Ishikawa (cell line): ENCODE measurements around the gene PIRT.

Source experiments
- CEBPB ChIP-seq: IDR thresholded peaks from 2 replicates; pipeline ENCODE4 v1.6.1; 2012
- CREB1 ChIP-seq: IDR thresholded peaks from 2 replicates; pipeline ENCODE4 v1.6.1; 2012; ENCODE audit warnings: low read depth
- EGR1 ChIP-seq: IDR thresholded peaks from 2 replicates; pipeline ENCODE4 v1.6.1; 2012
- EP300 ChIP-seq: IDR thresholded peaks from 2 replicates; pipeline ENCODE4 v1.6.1; 2012; ENCODE audit warnings: borderline replicate concordance
- FOXM1 ChIP-seq: IDR thresholded peaks from 2 replicates; pipeline ENCODE4 v1.6.1; 2012; ENCODE audit warnings: low read depth, borderline replicate concordance
- NFIC ChIP-seq: IDR thresholded peaks from 2 replicates; pipeline ENCODE4 v1.6.1; 2012
- RAD21 ChIP-seq: IDR thresholded peaks from 2 replicates; pipeline ENCODE4 v1.6.1; 2012; ENCODE audit warnings: low read depth
- TAF1 ChIP-seq: IDR thresholded peaks from 2 replicates; pipeline ENCODE4 v1.6.1; 2012; ENCODE audit warnings: low read depth, mild to moderate bottlenecking
- TCF12 ChIP-seq: IDR thresholded peaks from 2 replicates; pipeline ENCODE4 v1.6.1; 2012; ENCODE audit warnings: low read depth
- TEAD4 ChIP-seq: IDR thresholded peaks from 2 replicates; pipeline ENCODE4 v1.6.1; 2012
- YY1 ChIP-seq: IDR thresholded peaks from 2 replicates; pipeline ENCODE4 v1.6.1; 2012; ENCODE audit warnings: low read depth
- ZBTB7A ChIP-seq: IDR thresholded peaks from 2 replicates; pipeline ENCODE4 v1.6.1; 2012; ENCODE audit warnings: low read depth
- TF ChIP-seq, protein P1 (sequence below): IDR thresholded peaks from 2 replicates; pipeline ENCODE4 v1.6.1; 2012
- TF ChIP-seq, protein P2 (sequence below): IDR thresholded peaks from 2 replicates; pipeline ENCODE4 v1.6.1; 2012; ENCODE audit warnings: low read depth, mild to moderate bottlenecking
- TF ChIP-seq, protein P3 (sequence below): IDR thresholded peaks from 2 replicates; pipeline ENCODE4 v1.6.1; 2012

Gene PIRT

DNA sequence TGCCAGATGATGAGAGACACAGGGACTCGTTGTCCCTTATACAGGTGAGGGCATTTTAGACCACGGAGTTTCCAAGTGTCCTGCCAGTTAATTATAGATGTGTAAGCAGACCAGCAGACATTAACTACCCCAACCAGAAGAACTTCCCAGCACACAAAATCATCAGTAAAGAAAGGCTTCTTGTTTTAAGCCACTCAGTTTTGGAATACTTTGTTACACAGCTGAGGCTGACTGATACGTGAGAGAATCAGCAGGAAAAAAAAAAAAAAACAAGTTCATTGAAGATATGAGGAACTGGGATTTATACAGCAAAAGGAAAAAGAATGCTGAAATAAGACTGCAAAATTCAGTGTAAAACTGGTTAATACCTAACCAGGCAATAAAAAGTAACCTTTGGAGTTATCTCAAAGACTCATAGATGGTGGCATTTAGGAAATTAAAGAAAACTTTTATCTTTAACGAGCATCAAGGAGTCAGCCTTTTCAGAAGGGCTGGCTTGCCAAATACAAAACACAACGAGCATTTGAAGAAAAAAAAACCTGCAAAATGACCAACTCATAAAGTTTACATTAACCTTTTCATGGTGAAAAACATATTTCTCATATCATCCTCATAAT is 62.0 kb downstream of the PIRT start:
- no peak for TF ChIP-seq YY1
- no peak for TF ChIP-seq RAD21
- no peak for TF ChIP-seq NFIC
- TF ChIP-seq, protein P1, sequence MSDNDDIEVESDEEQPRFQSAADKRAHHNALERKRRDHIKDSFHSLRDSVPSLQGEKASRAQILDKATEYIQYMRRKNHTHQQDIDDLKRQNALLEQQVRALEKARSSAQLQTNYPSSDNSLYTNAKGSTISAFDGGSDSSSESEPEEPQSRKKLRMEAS = no peak
- TF ChIP-seq, protein P2, sequence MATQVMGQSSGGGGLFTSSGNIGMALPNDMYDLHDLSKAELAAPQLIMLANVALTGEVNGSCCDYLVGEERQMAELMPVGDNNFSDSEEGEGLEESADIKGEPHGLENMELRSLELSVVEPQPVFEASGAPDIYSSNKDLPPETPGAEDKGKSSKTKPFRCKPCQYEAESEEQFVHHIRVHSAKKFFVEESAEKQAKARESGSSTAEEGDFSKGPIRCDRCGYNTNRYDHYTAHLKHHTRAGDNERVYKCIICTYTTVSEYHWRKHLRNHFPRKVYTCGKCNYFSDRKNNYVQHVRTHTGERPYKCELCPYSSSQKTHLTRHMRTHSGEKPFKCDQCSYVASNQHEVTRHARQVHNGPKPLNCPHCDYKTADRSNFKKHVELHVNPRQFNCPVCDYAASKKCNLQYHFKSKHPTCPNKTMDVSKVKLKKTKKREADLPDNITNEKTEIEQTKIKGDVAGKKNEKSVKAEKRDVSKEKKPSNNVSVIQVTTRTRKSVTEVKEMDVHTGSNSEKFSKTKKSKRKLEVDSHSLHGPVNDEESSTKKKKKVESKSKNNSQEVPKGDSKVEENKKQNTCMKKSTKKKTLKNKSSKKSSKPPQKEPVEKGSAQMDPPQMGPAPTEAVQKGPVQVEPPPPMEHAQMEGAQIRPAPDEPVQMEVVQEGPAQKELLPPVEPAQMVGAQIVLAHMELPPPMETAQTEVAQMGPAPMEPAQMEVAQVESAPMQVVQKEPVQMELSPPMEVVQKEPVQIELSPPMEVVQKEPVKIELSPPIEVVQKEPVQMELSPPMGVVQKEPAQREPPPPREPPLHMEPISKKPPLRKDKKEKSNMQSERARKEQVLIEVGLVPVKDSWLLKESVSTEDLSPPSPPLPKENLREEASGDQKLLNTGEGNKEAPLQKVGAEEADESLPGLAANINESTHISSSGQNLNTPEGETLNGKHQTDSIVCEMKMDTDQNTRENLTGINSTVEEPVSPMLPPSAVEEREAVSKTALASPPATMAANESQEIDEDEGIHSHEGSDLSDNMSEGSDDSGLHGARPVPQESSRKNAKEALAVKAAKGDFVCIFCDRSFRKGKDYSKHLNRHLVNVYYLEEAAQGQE = no peak
- no peak for TF ChIP-seq TEAD4
- TF ChIP-seq EGR1 = no peak
- no peak for TF ChIP-seq TAF1
- no peak for TF ChIP-seq FOXM1
- no peak for TF ChIP-seq EP300

DNA sequence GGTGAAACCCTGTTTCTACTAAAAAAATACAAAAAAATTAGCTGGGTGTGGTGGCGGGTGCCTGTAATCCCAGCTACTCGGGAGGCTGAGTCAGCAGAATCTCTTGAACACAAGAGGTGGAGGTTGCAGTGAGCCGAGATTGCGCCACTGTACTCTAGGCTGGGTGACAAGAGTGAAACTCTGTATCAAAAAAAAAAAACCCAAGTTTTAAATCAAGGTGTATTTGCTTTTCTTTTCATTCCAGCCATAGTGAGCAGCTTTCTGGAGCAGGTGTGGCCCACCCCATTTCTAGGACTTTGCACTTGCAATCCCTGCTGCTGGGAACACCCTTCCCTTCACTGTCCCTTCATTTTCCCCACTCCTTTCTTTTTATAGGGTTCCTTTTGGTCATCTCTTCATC is 62.8 kb downstream of the PIRT start:
- TF ChIP-seq CEBPB = no peak
- no peak for TF ChIP-seq TEAD4

DNA sequence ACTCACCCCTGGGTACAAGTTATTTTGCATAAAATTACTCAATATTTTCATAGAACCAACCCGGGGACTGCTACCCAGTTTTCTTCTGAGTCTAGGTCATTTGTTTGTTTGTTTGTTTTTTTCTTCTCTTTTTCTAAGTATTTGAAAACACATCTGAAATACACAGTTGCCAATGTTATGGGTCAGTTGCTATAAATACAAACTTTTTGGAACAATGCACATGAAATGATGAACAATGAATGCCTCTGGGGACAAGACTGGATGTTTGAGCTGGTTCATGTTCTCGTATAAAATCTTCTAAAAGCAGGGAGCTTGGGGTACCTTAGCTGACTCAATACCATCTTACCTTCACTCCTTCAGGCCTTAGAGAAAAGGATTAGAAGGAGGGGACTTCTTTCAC is 64.5 kb downstream of the PIRT start:
- TF ChIP-seq TCF12 (no peak), ZBTB7A (no peak), YY1 (no peak), EGR1 (no peak), TEAD4 (no peak), RAD21 (no peak), EP300 (no peak), TAF1 (no peak), FOXM1 (no peak), CEBPB (no peak), NFIC (no peak), CREB1 (no peak)
- TF ChIP-seq, protein P3, sequence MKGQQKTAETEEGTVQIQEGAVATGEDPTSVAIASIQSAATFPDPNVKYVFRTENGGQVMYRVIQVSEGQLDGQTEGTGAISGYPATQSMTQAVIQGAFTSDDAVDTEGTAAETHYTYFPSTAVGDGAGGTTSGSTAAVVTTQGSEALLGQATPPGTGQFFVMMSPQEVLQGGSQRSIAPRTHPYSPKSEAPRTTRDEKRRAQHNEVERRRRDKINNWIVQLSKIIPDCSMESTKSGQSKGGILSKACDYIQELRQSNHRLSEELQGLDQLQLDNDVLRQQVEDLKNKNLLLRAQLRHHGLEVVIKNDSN = no peak
- TF ChIP-seq, protein P1 = no peak
- TF ChIP-seq, protein P2 = no peak
